CD14-positive monocyte (primary cell): Measurements from ENCODE around the gene FRAS1. TPM values are rescaled to one million over a fixed set of nuclear protein-coding genes. Genes with fewer than 3 reads are reported as not detected.

Experiments used
- DNase-seq, 3 donors: peaks; one replicate each; pipeline ENCODE4 v3.0.0-alpha.2; 2011 to 2022
- H2AFZ ChIP-seq: 2 replicates; pipeline ENCODE4 v1.6.0; 2012; ENCODE audit warnings: mild to moderate bottlenecking, low read depth, low read length, inconsistent platforms; ENCODE audit not compliant: insufficient read depth, poor library complexity, severe bottlenecking
- H3K27ac ChIP-seq, 2 donors: 1 replicate in 1 of 2; 2 replicates in 1 of 2; pipeline ENCODE4 v1.5.1; 2012 to 2013; ENCODE audit warnings: low read length in 2 of 2, control low read depth in 1 of 2, inconsistent platforms in 1 of 2, low read depth in 1 of 2, mild to moderate bottlenecking in 1 of 2
- H3K27me3 ChIP-seq, 2 donors: one replicate each; pipeline versions ENCODE4 v1.6.0 to v1.6.1; 2011 to 2013; ENCODE audit warnings: low read length in 2 of 2; ENCODE audit not compliant: control insufficient read depth in 2 of 2, insufficient read depth in 2 of 2
- H3K36me3 ChIP-seq, 2 donors: replicated peaks in 1 of 2; 1 replicate in 1 of 2; 2 replicates in 1 of 2; pipeline versions ENCODE4 v1.5.1 to v1.6.1; 2012 to 2013; ENCODE audit warnings: low read length in 2 of 2, control low read depth in 1 of 2, inconsistent platforms in 1 of 2, mild to moderate bottlenecking in 1 of 2; ENCODE audit not compliant: insufficient read depth in 2 of 2, control insufficient read depth in 1 of 2
- H3K4me1 ChIP-seq, 2 donors: 1 replicate in 1 of 2; 2 replicates in 1 of 2; pipeline versions ENCODE4 v1.5.1 to v1.6.1; 2012 to 2013; ENCODE audit warnings: low read length in 2 of 2, control low read depth in 1 of 2, inconsistent platforms in 1 of 2, mild to moderate bottlenecking in 1 of 2, moderate library complexity in 1 of 2; ENCODE audit not compliant: insufficient read depth in 2 of 2, control insufficient read depth in 1 of 2
- H3K4me2 ChIP-seq: replicated peaks from 2 replicates; pipeline ENCODE3; 2012; ENCODE audit warnings: low read length, moderate library complexity, mild to moderate bottlenecking; ENCODE audit not compliant: poor library complexity, severe bottlenecking; ENCODE audit errors: extremely low read depth
- H3K4me3 ChIP-seq, 3 experiments: fragments of 200-600 bp in 1 of 3; sonication (generic) in 1 of 3; replicated peaks in 1 of 3; 1 replicate in 2 of 3; 2 replicates in 1 of 3; pipeline ENCODE4 v1.5.1; 2011 to 2013; ENCODE audit warnings: low read length in 3 of 3, mild to moderate bottlenecking in 3 of 3, control low read depth in 2 of 3, low read depth in 2 of 3, inconsistent platforms in 1 of 3, moderate library complexity in 1 of 3
- H3K79me2 ChIP-seq: 2 replicates; pipeline ENCODE4 v1.6.0; 2012; ENCODE audit warnings: mild to moderate bottlenecking, control low read depth, inconsistent platforms, low read length, moderate library complexity; ENCODE audit not compliant: insufficient read depth
- H3K9ac ChIP-seq: 2 replicates; pipeline ENCODE4 v1.6.0; 2017; ENCODE audit warnings: low read length, mild to moderate bottlenecking; ENCODE audit not compliant: insufficient read depth, poor library complexity, severe bottlenecking
- H3K9me3 ChIP-seq, 2 donors: replicated peaks in 1 of 2; 1 replicate in 1 of 2; 2 replicates in 1 of 2; pipeline versions ENCODE4 v1.5.1 to v1.6.1; 2012 to 2013; ENCODE audit warnings: low read length in 2 of 2, control low read depth in 1 of 2; ENCODE audit not compliant: control insufficient read depth in 1 of 2, insufficient read depth in 1 of 2
- H4K20me1 ChIP-seq: 2 replicates; pipeline ENCODE4 v1.6.0; 2012; ENCODE audit warnings: mild to moderate bottlenecking, low read length, control low read depth, moderate library complexity; ENCODE audit not compliant: insufficient read depth
- H3K27ac Mint-ChIP-seq, 7 donors: one replicate each; pipeline ENCODE4 v1.8.0; 2020; ENCODE audit warnings: mild to moderate bottlenecking in 7 of 7, mixed read lengths in 7 of 7, moderate library complexity in 6 of 7, inconsistent platforms in 2 of 7
- H3K27me3 Mint-ChIP-seq, 3 donors: one replicate each; pipeline ENCODE4 v1.8.0; 2021 to 2022; ENCODE audit warnings: low read depth in 3 of 3, mild to moderate bottlenecking in 3 of 3, mixed read lengths in 3 of 3, moderate library complexity in 3 of 3, inconsistent platforms in 1 of 3
- H3K36me3 Mint-ChIP-seq, 2 donors: one replicate each; pipeline ENCODE4 v1.8.0; 2020; ENCODE audit warnings: mixed read lengths in 2 of 2, inconsistent platforms in 1 of 2, mild to moderate bottlenecking in 1 of 2
- H3K4me1 Mint-ChIP-seq: one replicate; pipeline ENCODE4 v1.8.0; 2020; ENCODE audit warnings: mild to moderate bottlenecking, mixed read lengths
- H3K4me3 Mint-ChIP-seq, 2 donors: one replicate each; pipeline ENCODE4 v1.8.0; 2020; ENCODE audit warnings: mild to moderate bottlenecking in 2 of 2, mixed read lengths in 2 of 2, moderate library complexity in 1 of 2
- H3K9me3 Mint-ChIP-seq, 7 donors: one replicate each; pipeline ENCODE4 v1.8.0; 2020 to 2022; ENCODE audit warnings: mixed read lengths in 7 of 7, mild to moderate bottlenecking in 6 of 7, moderate library complexity in 6 of 7, inconsistent platforms in 2 of 7
- WGBS: methylation state at CpG from one replicate; pipeline ENCODE4 v1.1.5; 2013; ENCODE audit warnings: missing lambda C conversion rate; ENCODE audit not compliant: insufficient coverage; 5-methylcytosine and 5-hydroxymethylcytosine counted together
- intact Hi-C, 2 donors: fragments of 100-400 bp; cut with micrococcal nuclease; formaldehyde crosslinking; loops; one replicate each; pipeline versions ENCODE4 v1.15.0 to v1.15.1; 2023
- polyA plus RNA-seq, 3 donors: library from polyadenylated mRNA; depleted of rRNA in 1 of 3; unstranded in 2 of 3; stranded (reverse) in 1 of 3; fragments of 300-500 nt in 2 of 3; fragments of >200 nt in 1 of 3; fragmentation: Illumina TruSeq in 2 of 3; gene quantifications; 1 replicate in 2 of 3; 2 replicates in 1 of 3; pipeline ENCODE4 v1.2.3, GENCODE V29; 2012 to 2021
- TF ChIP-seq, protein P1 (sequence below): fragments of 200-600 bp; IDR thresholded peaks from one replicate; pipeline ENCODE4 v1.8.0; 2022; ENCODE audit warnings: antibody characterized with exemption, mild to moderate bottlenecking

Gene FRAS1
- polyA plus RNA-seq, 3 donors: not detected

- DNase-seq: no peak
- TF ChIP-seq, protein P1, sequence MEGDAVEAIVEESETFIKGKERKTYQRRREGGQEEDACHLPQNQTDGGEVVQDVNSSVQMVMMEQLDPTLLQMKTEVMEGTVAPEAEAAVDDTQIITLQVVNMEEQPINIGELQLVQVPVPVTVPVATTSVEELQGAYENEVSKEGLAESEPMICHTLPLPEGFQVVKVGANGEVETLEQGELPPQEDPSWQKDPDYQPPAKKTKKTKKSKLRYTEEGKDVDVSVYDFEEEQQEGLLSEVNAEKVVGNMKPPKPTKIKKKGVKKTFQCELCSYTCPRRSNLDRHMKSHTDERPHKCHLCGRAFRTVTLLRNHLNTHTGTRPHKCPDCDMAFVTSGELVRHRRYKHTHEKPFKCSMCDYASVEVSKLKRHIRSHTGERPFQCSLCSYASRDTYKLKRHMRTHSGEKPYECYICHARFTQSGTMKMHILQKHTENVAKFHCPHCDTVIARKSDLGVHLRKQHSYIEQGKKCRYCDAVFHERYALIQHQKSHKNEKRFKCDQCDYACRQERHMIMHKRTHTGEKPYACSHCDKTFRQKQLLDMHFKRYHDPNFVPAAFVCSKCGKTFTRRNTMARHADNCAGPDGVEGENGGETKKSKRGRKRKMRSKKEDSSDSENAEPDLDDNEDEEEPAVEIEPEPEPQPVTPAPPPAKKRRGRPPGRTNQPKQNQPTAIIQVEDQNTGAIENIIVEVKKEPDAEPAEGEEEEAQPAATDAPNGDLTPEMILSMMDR: no peak
- Mint-ChIP-seq H3K27me3 (peaks cover 0 to 4% (median 3%) of the 10 kb centered on the region in 3 donors), H3K27ac (no peak overlapping the region), H3K4me3 (no peak overlapping the region), H3K9me3 (peaks cover 0 to 6% (median 0%) of the 10 kb centered on the region in 7 donors), H3K36me3 (no peaks in the 10 kb centered on the region), H3K4me1 (no peaks in the 10 kb centered on the region)
- H2AFZ ChIP-seq: no peak overlapping the region
- H3K4me3 ChIP-seq: no peak overlapping the region
- H3K27me3 ChIP-seq: no peaks in the 10 kb centered on the region
- intact Hi-C loops: no loop called here
- no peaks in the 10 kb centered on the region for H3K79me2 ChIP-seq
- H3K9ac ChIP-seq: no peak overlapping the region
- no peaks in the 10 kb centered on the region for H3K4me1 ChIP-seq
- H3K27ac ChIP-seq: no peak overlapping the region
- H3K4me2 ChIP-seq: no peak overlapping the region
- H3K36me3 ChIP-seq: no peaks in the 10 kb centered on the region
- H3K9me3 ChIP-seq: no peaks in the 10 kb centered on the region
- no peaks in the 10 kb centered on the region for H4K20me1 ChIP-seq
Observed at GRCh38 chr4:78214078-78214477, 157.0 kb downstream of the FRAS1 start.

GRCh38 chr4:78217557-78217956 is 160.4 kb downstream of the FRAS1 start:
- no peak for DNase-seq
- Mint-ChIP-seq H3K36me3 (no peaks in the 10 kb centered on the region), H3K27ac (no peak overlapping the region), H3K27me3 (peaks cover 0 to 1% (median 0%) of the 10 kb centered on the region in 3 donors), H3K4me3 (no peak overlapping the region), H3K4me1 (no peaks in the 10 kb centered on the region), H3K9me3 (peaks cover 0 to 4% (median 0%) of the 10 kb centered on the region in 7 donors)
- H3K9ac ChIP-seq: no peak overlapping the region
- H3K27ac ChIP-seq: no peak overlapping the region
- H2AFZ ChIP-seq: no peak overlapping the region
- H3K9me3 ChIP-seq: no peaks in the 10 kb centered on the region
- no peaks in the 10 kb centered on the region for H3K4me1 ChIP-seq
- no CpG with 5 or more reads among the region's 2 CpGs for WGBS
- TF ChIP-seq, protein P1: no peak
- H3K79me2 ChIP-seq: no peaks in the 10 kb centered on the region
- no peak overlapping the region for H3K4me2 ChIP-seq
- H3K27me3 ChIP-seq: no peaks in the 10 kb centered on the region
- H3K4me3 ChIP-seq: no peak overlapping the region
- intact Hi-C loops: no loop called here
- H4K20me1 ChIP-seq: no peaks in the 10 kb centered on the region
- H3K36me3 ChIP-seq: no peaks in the 10 kb centered on the region
